AG04449 (cell line): ENCODE data around the gene AP4M1.

Source experiments
- CTCF ChIA-PET: fragments of 350-600 bp; formaldehyde crosslinking; extraction: SDS; loops from one replicate; lab custom pipeline; 2021; ENCODE audit warnings: antibody characterized with exemption; lab: Yijun Ruan, JAX
- POLR2A ChIA-PET: fragments of 400-600, 350-600 bp; formaldehyde crosslinking; extraction: SDS; loops from one replicate; lab custom pipeline; 2020; ENCODE audit warnings: antibody characterized with exemption, inconsistent platforms; lab: Yijun Ruan, JAX
- DNase-seq: peaks from one replicate; pipeline ENCODE4 v3.0.0-alpha.2; 2010; ENCODE audit warnings: low read depth, low spot score
- H3K4me3 ChIP-seq: 2 replicates; pipeline ENCODE4 v1.5.1; 2011; ENCODE audit warnings: low read depth, mild to moderate bottlenecking, control low read depth, low read length
- TF ChIP-seq, protein P1 (sequence below): IDR thresholded peaks from one replicate; pipeline ENCODE4 v1.5.1; 2011; ENCODE audit warnings: mild to moderate bottlenecking, moderate library complexity, low read length, control low read depth, inconsistent platforms; ENCODE audit not compliant: insufficient read depth; ENCODE audit errors: missing control alignments

Gene AP4M1

DNA sequence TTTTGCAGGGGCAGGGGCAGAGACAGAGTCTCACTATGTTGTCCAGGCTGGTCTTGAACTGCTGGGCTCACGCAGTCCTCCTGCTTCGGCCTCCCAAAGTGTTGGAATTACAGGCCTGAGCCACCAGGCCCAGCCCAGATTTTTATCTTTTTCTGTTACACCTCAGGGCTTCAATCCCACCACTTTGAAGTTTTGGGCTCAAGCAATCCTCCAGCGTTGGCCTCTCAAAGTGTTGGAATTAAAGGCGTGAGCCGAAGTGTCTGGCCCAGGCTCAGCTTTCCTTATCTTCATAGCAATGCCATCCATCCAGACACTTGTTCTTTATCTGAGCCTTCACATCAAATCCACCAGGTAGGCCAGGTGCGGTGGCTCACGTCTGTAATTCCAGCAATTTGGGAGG is 13.6 kb downstream of the AP4M1 start:
- ChIA-PET CTCF (interaction anchor here (1.2 kb wide), 1 partner anchor 13 kb away, joined by 6 read pairs; no protein-coding TSS in a partner anchor), POLR2A (no interaction called here)
- H3K4me3 ChIP-seq = no peak overlapping the region
- no peak for DNase-seq
- TF ChIP-seq, protein P1, sequence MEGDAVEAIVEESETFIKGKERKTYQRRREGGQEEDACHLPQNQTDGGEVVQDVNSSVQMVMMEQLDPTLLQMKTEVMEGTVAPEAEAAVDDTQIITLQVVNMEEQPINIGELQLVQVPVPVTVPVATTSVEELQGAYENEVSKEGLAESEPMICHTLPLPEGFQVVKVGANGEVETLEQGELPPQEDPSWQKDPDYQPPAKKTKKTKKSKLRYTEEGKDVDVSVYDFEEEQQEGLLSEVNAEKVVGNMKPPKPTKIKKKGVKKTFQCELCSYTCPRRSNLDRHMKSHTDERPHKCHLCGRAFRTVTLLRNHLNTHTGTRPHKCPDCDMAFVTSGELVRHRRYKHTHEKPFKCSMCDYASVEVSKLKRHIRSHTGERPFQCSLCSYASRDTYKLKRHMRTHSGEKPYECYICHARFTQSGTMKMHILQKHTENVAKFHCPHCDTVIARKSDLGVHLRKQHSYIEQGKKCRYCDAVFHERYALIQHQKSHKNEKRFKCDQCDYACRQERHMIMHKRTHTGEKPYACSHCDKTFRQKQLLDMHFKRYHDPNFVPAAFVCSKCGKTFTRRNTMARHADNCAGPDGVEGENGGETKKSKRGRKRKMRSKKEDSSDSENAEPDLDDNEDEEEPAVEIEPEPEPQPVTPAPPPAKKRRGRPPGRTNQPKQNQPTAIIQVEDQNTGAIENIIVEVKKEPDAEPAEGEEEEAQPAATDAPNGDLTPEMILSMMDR = no peak

DNA sequence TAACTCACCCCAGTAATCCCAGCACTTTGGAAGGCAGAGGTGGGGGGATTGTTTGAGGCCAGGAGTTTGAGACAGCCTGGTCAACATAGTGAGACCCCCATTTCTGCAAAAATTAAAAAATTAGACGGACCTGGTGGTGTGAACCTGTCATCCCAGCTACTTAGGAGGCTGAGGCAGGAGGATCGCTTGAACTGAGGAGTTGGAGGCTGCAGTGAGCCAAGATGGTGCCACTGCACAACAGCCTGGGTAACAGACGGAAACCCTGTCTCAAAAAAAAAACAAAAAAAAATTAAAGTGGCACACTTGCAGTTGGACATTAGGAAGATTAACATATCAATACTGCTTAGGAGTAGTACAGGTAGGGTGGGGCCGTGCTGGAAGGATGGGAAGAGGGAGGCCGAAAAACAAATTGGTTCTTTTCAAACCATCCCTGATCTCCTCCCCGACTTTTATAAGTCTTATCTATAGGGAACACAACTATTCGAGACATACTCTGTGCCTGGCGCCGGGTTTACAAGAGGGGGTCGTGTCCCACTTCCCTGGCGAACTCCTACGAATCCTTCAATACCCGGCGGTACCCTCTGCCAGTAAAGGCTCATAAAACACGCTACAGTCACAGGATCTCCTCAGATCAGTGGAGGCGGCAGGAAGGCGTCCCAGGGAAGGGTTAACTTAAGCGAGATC is 17.1 kb downstream of the AP4M1 start:
- ChIA-PET CTCF (no interaction called here), POLR2A (no interaction called here)
- TF ChIP-seq, protein P1 = no peak
- no peak for DNase-seq
- peak overlapping the region; percentile 95 for H3K4me3 ChIP-seq

DNA sequence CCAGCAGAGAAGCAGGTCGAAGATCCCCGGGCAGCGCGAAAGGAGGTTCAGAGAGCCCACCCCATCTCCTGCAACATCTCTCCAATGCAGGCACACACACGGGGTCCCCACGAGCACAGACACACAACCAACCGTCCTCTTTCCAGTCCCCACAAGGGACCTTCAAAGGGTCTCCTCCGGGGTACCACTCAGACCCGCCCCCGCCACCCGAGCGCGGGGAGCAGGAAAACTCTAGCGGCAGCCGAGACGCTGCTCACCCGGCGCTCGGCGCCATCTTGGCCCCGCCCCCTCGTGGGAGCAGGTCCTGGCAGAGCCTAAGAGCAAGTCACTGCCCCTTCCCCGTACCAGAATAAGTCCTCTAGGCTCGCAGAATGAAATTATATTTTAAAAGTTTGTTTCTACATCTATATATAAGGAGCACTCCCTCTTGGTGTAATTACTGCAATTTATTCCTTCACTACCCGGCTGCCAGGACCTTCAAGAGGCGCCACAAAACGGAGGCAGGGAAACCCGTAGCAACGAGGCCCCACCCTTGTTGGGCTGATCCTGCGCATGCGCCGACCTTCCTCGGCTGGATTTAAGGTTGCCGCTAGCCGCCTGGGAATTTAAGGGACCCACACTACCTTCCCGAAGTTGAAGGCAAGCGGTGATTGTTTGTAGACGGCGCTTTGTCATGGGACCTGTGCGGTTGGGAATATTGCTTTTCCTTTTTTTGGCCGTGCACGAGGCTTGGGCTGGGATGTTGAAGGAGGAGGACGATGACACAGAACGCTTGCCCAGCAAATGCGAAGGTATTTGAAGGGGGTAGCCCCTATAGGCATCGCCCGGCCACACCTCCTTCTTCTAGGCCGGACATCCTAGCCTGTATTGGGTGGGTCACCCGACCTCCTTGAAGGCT is 17.9 kb downstream of the AP4M1 start, which contains the start of the genes CNPY4 and TAF6:
CNPY4 (plus strand) TSS at position 563 of the 898 bp plus-strand sequence; CDS start at position 674, 111 bp downstream.
TAF6 (minus strand) TSS at position 287 of the 898 bp plus-strand sequence. CDS start 5,149 bp downstream, outside the sequence.
- TF ChIP-seq, protein P1 = no peak
- POLR2A ChIA-PET = interaction anchor here (0.6 kb wide), 1 partner anchor 1009 kb away, joined by 4 read pairs; no protein-coding TSS in a partner anchor

DNA sequence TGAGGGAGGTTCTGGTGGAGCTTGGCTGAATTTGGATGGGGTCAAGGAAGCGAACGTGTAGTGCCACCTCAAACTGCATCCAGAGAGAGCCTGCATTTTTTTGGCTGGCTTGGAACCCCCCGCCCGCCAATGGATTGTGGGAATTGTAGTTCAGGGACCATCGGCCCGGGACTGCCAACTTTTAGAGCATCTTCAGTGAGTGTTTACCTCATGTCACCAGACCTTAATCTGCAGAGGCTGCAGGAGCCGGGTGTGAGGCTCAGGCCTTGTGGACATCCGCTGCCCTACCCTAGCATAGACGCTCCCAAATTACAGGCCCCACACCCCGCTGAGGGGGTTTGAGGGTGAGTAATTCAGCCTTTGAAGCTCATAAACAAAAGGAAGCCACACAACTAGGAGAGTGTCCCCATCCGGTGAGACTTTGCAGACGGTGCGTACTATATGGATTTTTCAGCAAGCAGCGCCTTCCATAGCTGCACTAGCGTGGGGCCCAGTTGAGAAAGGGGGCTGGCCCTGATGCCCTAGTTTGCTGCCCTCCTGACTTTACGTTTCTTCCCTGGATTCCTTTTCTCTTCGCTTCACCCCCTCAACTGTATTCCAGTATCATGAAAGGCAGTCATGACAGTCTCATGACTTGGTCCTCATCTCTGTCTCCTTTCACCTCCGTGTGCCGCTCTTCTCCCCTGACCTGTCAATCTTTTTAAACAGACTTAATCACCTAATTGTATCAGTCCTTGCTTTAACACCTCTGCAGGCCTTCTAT is 18.7 kb downstream of the AP4M1 start:
- no peak for DNase-seq
- TF ChIP-seq, protein P1 = no peak
- H3K4me3 ChIP-seq = peak overlapping the region; percentile 95
- CTCF ChIA-PET = interaction anchor here (1.6 to 2.7 kb wide), 2 partner anchors 10 to 12 kb away, joined by 9 to 23 read pairs; no protein-coding TSS in a partner anchor
- POLR2A ChIA-PET = interaction anchor here (0.6 kb wide), 1 partner anchor 1010 kb away, joined by 4 read pairs; no protein-coding TSS in a partner anchor

More for the DNA sequence above, 17.9 kb downstream of the AP4M1 start, which contains the start of the genes CNPY4 and TAF6:
- peak; percentile 72 for DNase-seq
- peak within 1 kb of the TSS; percentile 95 for H3K4me3 ChIP-seq
- CTCF ChIA-PET = interaction anchor here (1.6 to 2.7 kb wide), 2 partner anchors 11 to 13 kb away, joined by 9 to 23 read pairs; no protein-coding TSS in a partner anchor

DNA sequence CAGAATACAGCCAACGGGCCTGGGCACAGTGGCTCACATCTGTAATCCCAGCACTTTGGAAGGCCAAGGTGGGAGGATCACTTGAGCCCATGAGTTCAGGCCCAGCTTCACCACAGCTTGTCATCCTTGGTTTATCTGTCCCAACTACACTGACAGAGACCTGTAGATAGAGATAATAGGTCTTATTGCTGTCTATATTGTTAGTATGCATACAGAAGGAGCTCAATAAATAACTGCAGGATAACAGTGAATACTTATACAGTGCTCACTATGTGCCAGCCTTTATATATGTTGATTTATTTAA is 19.2 kb downstream of the AP4M1 start:
- TF ChIP-seq, protein P1 = no peak
- CTCF ChIA-PET = interaction anchor here (0.5 to 2.7 kb wide), 4 partner anchors 9 to 127 kb away, joined by 3 to 23 read pairs (median 6); partner anchors contain the start of genes AP4M1 and MCM7
- H3K4me3 ChIP-seq = peak overlapping the region; percentile 95
- POLR2A ChIA-PET = interaction anchor here (1.1 kb wide), 1 partner anchor 20 kb away, joined by 4 read pairs; the partner anchor contains the start of genes AP4M1 and MCM7
- DNase-seq = no peak
